SK-N-MC (cell line): ENCODE data around the gene HOXA3.

Experiments used
- DNase-seq: peaks from one replicate; pipeline ENCODE4 v3.0.0-alpha.2; 2011; ENCODE audit warnings: low read depth, low spot score
- H3K27ac ChIP-seq: fragments of 200-600 bp; sonication (generic); 2 replicates; pipeline ENCODE4 v1.5.1; 2016; ENCODE audit warnings: mixed run types
- H3K36me3 ChIP-seq: fragments of 200-600 bp; sonication (generic); 2 replicates; pipeline ENCODE4 v1.6.1; 2017; ENCODE audit warnings: antibody characterized with exemption, low read length, mixed read lengths; ENCODE audit not compliant: insufficient read depth
- H3K4me3 ChIP-seq: fragments of 200-600 bp; sonication (generic); 2 replicates; pipeline ENCODE4 v1.5.1; 2016
- H3K9ac ChIP-seq: fragments of 200-600 bp; sonication (generic); 2 replicates; pipeline ENCODE4 v1.8.0; 2017; ENCODE audit warnings: mixed run types, mixed read lengths; ENCODE audit not compliant: insufficient read length
- H3K9me3 ChIP-seq: fragments of 200-600 bp; sonication (generic); 2 replicates; pipeline ENCODE4 v1.6.1; 2017; ENCODE audit warnings: low read depth, mild to moderate bottlenecking, antibody characterized with exemption, low read length, moderate library complexity, mixed read lengths
- EZH2 ChIP-seq: fragments of 200-600 bp; sonication (generic); IDR thresholded peaks from one replicate; pipeline ENCODE4 v1.6.1; 2017; ENCODE audit warnings: antibody characterized with exemption
- FOXP2 ChIP-seq: optimal IDR thresholded peaks from 2 replicates; pipeline ENCODE3; 2011; ENCODE audit warnings: mild to moderate bottlenecking, moderate library complexity; ENCODE audit not compliant: insufficient read depth; ENCODE audit errors: extremely low read length, control extremely low read depth
- POLR2AphosphoS5 ChIP-seq: IDR thresholded peaks from 2 replicates; pipeline ENCODE4 v1.6.1; 2012; ENCODE audit warnings: mild to moderate bottlenecking, low read depth, low read length, borderline replicate concordance

Gene HOXA3

GRCh38 chr7:27185013-27185853 is 32.9 kb upstream of the HOXA3 start, which contains the start of gene HOXA11:
HOXA11 (minus strand) TSS chr7:27185232; CDS start chr7:27185144, 88 bp downstream.
- Histone ChIP-seq H3K4me3 (peak within 1 kb of the TSS; percentile 64), H3K9me3 (no peaks in the 10 kb centered on the region), H3K27ac (no peak within 1 kb of the TSS), H3K36me3 (no peaks in the 10 kb centered on the region), H3K9ac (peak within 1 kb of the TSS; percentile 33)
- DNase-seq = no peak
- TF ChIP-seq EZH2 = no peak
- TF ChIP-seq POLR2AphosphoS5 = no peak
- TF ChIP-seq FOXP2 = no peak

GRCh38 chr7:27184337-27185012 is 32.1 kb upstream of the HOXA3 start:
- peak overlapping the region; percentile 33 for H3K9ac ChIP-seq
- H3K9me3 ChIP-seq = no peaks in the 10 kb centered on the region
- DNase-seq = no peak
- H3K27ac ChIP-seq = no peak overlapping the region
- no peaks in the 10 kb centered on the region for H3K36me3 ChIP-seq
- peak overlapping the region; percentile 64 for H3K4me3 ChIP-seq
- TF ChIP-seq POLR2AphosphoS5 (no peak), EZH2 (no peak), FOXP2 (no peak)

GRCh38 chr7:27183682-27184336 is 31.4 kb upstream of the HOXA3 start:
- Histone ChIP-seq H3K9me3 (no peaks in the 10 kb centered on the region), H3K27ac (no peak overlapping the region), H3K9ac (peak overlapping the region; percentile 33), H3K4me3 (peak overlapping the region; percentile 64), H3K36me3 (no peaks in the 10 kb centered on the region)
- DNase-seq = no peak
- TF ChIP-seq POLR2AphosphoS5 (no peak), FOXP2 (no peak), EZH2 (no peak)

- TF ChIP-seq EZH2 = no peak
- no peak for TF ChIP-seq FOXP2
- TF ChIP-seq POLR2AphosphoS5 = no peak
- no peaks in the 10 kb centered on the region for H3K36me3 ChIP-seq
- H3K27ac ChIP-seq = no peak overlapping the region
- no peak overlapping the region for H3K4me3 ChIP-seq
- H3K9ac ChIP-seq = no peak overlapping the region
- no peaks in the 10 kb centered on the region for H3K9me3 ChIP-seq
- DNase-seq = no peak
Measured at GRCh38 chr7:27182861-27183681, 30.7 kb upstream of the HOXA3 start.

GRCh38 chr7:27182285-27182841 is 30.0 kb upstream of the HOXA3 start:
- DNase-seq = no peak
- Histone ChIP-seq H3K9me3 (no peaks in the 10 kb centered on the region), H3K9ac (no peak overlapping the region), H3K27ac (no peak overlapping the region), H3K4me3 (no peak overlapping the region), H3K36me3 (no peaks in the 10 kb centered on the region)
- no peak for TF ChIP-seq EZH2
- TF ChIP-seq FOXP2 = no peak
- no peak for TF ChIP-seq POLR2AphosphoS5

- Histone ChIP-seq H3K9ac (no peak overlapping the region), H3K27ac (no peak overlapping the region), H3K9me3 (no peaks in the 10 kb centered on the region), H3K36me3 (no peaks in the 10 kb centered on the region), H3K4me3 (no peak overlapping the region)
- TF ChIP-seq FOXP2 = no peak
- TF ChIP-seq POLR2AphosphoS5 = no peak
- TF ChIP-seq EZH2 = no peak
- no peak for DNase-seq
Measured at GRCh38 chr7:27181795-27182275, 29.5 kb upstream of the HOXA3 start.

- TF ChIP-seq EZH2 (no peak), POLR2AphosphoS5 (no peak), FOXP2 (no peak)
- Histone ChIP-seq H3K27ac (no peak overlapping the region), H3K36me3 (no peaks in the 10 kb centered on the region), H3K4me3 (no peak overlapping the region), H3K9ac (no peak overlapping the region), H3K9me3 (no peaks in the 10 kb centered on the region)
- DNase-seq = no peak
Measured at GRCh38 chr7:27180431-27181420, 28.3 kb upstream of the HOXA3 start.
